MG63 (cell line): Measurements from ENCODE around the gene ABCD2. TPM values are rescaled to one million over a fixed set of nuclear protein-coding genes. Genes with fewer than 3 reads are reported as not detected.
"Not testable (repeated sequence)": the region's sequence is repeated elsewhere in the genome, so short reads cannot be mapped to it uniquely, and the experiment has no call there.

Source experiments
- DNase-seq: peaks from one replicate; pipeline ENCODE4 v3.0.0-alpha.2; 2020
- H3K27me3 ChIP-seq: fragments of 250-450 bp; sonication (Bioruptor Pico); 2 replicates; pipeline ENCODE4 v1.5.1; 2020; ENCODE audit warnings: mild to moderate bottlenecking, moderate library complexity
- H3K36me3 ChIP-seq: fragments of 250-450 bp; sonication (Bioruptor Pico); 2 replicates; pipeline ENCODE4 v1.5.1; 2020; ENCODE audit warnings: mild to moderate bottlenecking, moderate library complexity
- H3K4me3 ChIP-seq: fragments of 250-450 bp; sonication (Bioruptor Pico); 2 replicates; pipeline ENCODE4 v1.5.1; 2020; ENCODE audit warnings: mild to moderate bottlenecking, moderate library complexity
- H3K9me3 ChIP-seq: fragments of 250-450 bp; sonication (Bioruptor Pico); 2 replicates; pipeline ENCODE4 v1.5.1; 2020; ENCODE audit warnings: mild to moderate bottlenecking, moderate library complexity
- total RNA-seq: library from RNA; depleted of rRNA; stranded (reverse); fragments of >200 nt; shearing (Covaris generic); gene quantifications from 2 replicates; pipeline ENCODE4 v1.2.3, GENCODE V29; 2014; ENCODE audit warnings: low replicate concordance

The ABCD2 gene
- total RNA-seq, 1 experiment from 2014 or later, result not detected

DNA sequence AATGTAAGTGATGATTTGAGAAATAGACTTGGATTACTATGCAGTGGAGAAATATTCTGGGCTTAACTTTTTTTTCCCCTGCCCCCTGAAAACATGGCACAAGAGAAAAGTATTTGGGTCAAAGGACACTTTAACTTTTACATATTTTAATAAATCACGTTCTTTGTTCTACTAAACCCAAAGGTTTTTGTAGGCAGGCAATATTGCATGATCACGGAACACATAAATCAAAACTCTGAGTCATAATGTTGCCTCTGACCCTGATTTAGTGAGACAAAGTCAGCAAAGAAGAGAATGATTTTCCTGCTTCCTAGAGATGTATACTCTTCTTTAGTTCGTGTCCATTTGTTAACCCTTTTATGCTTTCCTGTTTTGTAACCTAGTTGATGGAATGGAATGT is 38.0 kb downstream of the ABCD2 start:
- H3K9me3 ChIP-seq, result no peaks in the 10 kb centered on the region
- no peaks in the 10 kb centered on the region for H3K36me3 ChIP-seq
- H3K27me3 ChIP-seq, result no peaks in the 10 kb centered on the region
- H3K4me3 ChIP-seq, result no peak overlapping the region
- no peak for DNase-seq

DNA sequence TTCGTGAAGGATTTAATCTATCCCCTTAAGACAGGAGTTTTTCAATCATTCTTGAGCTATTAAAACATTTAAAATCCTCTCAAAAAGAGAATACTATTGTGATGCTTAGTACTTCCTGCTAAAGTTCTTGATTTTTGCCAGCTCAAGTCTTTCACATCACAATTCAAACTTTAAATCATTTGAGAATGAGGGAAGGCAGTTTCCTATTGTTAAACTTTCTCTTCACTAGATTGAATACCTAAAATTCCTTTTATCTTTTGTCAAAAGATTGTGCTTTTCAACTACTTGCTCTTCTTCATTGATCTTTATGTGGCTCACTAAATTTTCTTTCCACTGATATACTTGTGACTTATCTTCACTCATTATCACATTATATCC is 44.1 kb downstream of the ABCD2 start:
- no peak for DNase-seq
- H3K27me3 ChIP-seq, result no peaks in the 10 kb centered on the region
- H3K36me3 ChIP-seq, result no peaks in the 10 kb centered on the region
- H3K9me3 ChIP-seq, result no peaks in the 10 kb centered on the region
- no peak overlapping the region for H3K4me3 ChIP-seq

DNA sequence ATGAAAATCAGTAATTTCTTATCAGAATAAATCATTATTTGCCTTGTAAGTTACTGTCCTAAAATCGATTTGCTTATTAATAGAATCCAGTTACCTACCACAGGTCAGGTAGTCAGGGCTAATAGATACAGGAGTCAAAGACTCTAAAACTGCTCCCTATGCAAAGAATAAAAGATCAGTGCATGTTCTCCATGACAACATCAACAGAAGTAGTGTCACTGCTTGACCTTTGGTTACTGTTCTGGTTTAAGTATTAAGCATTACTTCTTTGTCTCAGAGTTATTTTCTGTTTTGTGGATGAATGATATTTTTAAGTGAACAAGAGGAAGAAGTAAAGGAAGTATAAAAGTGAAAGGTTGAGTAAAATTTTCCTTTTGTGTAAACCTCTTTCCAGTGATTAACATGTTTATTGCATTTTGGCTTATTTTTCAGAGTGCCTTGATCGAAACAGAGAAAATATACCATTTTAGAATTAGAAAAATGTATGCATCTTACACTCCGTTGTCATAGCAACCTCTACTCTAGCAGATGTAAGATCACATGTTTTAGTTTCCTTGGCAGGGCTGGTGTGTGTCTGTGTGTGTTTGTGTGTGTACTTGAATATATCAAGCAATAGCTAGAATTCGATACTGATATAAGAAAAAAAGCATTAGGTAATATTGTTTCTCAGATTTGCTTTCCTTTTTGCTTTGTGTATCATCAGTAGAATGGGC is 44.7 kb downstream of the ABCD2 start:
- H3K27me3 ChIP-seq, result no peaks in the 10 kb centered on the region
- DNase-seq, result no peak
- no peaks in the 10 kb centered on the region for H3K9me3 ChIP-seq
- no peak overlapping the region for H3K4me3 ChIP-seq
- H3K36me3 ChIP-seq, result no peaks in the 10 kb centered on the region

DNA sequence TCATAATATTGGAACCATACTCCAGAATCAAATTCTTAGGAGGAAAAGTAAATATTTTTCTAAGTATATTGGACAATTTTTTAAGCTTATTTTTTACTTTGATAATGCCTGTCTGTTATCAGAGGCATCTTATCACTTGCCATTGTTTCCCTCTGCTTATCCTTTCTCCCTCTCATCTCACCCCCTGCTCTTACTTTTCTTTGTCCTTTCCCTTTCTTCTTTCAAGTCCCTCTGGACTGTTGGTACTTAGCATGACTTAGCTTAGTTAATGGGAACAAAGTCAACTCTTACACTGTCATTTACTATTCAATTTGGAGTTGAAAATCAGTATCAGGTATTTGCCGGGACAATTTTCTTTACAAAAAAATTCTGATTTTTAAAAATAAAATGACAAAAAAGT is 45.2 kb downstream of the ABCD2 start:
- Histone ChIP-seq H3K9me3 (no peaks in the 10 kb centered on the region), H3K4me3 (no peak overlapping the region), H3K36me3 (no peaks in the 10 kb centered on the region), H3K27me3 (no peaks in the 10 kb centered on the region)
- DNase-seq, result no peak

DNA sequence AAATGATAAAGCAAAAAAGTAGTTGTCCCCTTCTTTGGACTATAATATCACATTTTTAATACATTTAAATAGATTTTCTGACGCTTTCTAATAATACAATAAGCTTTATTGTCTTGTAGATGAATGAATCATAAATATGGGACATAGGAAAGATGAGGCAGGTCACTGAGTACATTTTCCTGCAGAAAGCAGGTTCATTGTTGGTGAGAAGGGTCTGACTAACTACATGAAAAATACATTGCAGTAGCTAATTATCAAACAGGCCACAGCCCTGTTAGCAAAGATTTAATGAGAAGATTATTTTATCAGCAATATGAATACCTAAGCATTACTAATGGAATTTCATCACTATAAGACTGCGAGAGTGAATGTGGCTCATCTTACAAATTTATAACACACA is 45.6 kb downstream of the ABCD2 start:
- Histone ChIP-seq H3K36me3 (no peaks in the 10 kb centered on the region), H3K9me3 (no peaks in the 10 kb centered on the region), H3K27me3 (no peaks in the 10 kb centered on the region), H3K4me3 (no peak overlapping the region)
- DNase-seq, result no peak

DNA sequence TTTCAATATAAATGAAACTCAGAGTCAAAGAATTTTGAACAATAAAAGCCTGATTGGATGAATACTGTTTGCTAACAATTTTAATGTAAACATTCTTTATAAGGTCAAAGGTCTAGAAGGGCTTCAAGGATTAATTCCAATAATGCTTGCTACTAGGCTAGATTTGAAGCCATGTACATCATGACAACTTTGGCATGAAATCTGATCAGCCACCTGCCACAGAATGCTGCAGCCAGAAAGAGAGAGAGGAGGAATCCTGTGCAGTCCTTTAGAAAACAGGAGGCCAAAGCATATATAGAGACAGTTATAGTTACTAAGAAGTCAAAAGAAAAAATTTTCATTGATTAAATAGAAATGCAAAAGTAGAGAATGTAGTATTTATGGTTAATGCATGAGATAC is 47.1 kb downstream of the ABCD2 start:
- Histone ChIP-seq H3K4me3 (no peak overlapping the region), H3K27me3 (no peaks in the 10 kb centered on the region), H3K36me3 (no peaks in the 10 kb centered on the region), H3K9me3 (no peaks in the 10 kb centered on the region)
- DNase-seq, result no peak

DNA sequence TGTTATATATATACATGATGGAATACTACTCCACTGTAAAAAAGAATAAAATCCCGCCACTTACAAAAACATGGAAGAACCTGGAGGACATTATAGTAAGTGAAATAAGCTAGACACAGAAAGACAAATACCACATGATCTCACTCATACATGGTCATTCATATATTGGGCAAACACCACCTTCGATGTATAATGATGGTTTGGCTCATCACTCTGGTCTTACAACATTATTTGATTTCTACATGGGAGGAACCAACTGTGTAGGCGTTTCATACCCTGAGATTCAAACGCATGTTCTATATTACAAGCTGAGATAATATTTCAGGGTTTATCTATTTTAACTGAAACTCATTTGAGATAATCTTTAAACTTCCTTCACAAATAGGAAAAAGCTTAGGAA is 48.3 kb downstream of the ABCD2 start:
- no peaks in the 10 kb centered on the region for H3K27me3 ChIP-seq
- DNase-seq, result no peak
- no peak overlapping the region for H3K4me3 ChIP-seq
- H3K36me3 ChIP-seq, result no peaks in the 10 kb centered on the region
- no peaks in the 10 kb centered on the region for H3K9me3 ChIP-seq

DNA sequence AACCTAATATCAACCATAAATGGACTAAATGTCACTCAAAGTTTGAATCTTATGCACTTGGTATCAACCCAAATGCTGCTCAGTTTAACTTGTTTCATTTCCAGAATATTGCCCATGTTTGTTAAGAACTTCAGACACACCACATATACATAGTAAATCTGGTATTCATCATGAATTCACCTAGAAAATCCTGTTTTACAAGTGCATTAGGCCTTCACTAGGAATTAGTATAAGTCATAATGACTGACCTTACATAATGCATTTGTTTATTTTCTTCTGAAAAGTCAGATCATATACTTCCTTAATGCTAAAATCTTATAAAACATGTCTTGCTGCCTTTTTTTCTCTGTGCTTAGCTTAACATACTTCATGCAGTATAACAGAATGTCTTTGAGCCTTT is 66.1 kb downstream of the ABCD2 start:
- Histone ChIP-seq H3K27me3 (no peaks in the 10 kb centered on the region), H3K36me3 (no peaks in the 10 kb centered on the region), H3K9me3 (no peaks in the 10 kb centered on the region), H3K4me3 (no peak overlapping the region)
- no peak for DNase-seq

DNA sequence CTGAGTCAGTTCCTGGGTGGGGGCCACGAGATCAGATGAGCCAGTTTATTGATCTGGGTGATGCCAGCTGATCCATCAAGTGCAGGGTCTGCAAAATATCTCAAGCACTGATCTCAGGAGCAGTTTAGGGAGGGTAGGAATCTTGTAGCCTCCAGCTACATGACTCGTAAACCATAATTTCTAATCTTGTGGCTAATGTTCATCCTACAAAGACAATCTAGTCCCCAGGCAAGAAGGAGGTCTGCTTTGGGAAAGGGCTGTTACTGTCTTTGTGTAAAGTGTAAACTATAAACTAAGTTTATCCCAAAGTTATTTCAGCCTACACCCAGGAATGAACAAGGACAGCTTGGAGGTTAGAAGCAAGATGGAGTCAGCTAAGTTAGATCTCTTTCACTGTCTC is 75.4 kb downstream of the ABCD2 start:
- not testable (repeated sequence) for H3K27me3 ChIP-seq, H3K9me3 ChIP-seq, H3K36me3 ChIP-seq, H3K4me3 ChIP-seq, DNase-seq

DNA sequence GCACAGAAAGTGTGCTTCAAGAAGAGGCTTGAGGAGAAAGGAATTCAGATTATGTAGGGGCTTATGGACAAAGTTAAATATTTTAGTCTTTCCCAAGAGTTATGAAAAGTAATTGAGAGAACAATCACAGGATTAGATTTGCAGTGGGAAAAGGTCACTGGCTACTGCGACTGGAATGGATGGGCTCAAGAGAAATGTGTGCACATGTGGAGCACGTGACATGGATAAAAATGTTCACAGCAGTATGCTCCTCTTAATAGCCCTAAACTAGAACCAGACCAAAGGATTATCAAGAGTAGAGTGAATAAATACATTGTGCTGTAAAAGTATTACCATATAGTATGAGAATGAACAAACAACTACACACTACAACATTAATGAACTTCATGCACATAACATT is 78.1 kb downstream of the ABCD2 start:
- DNase-seq, result no peak
- Histone ChIP-seq H3K4me3 (no peak overlapping the region), H3K27me3 (no peaks in the 10 kb centered on the region), H3K36me3 (no peaks in the 10 kb centered on the region), H3K9me3 (no peaks in the 10 kb centered on the region)

DNA sequence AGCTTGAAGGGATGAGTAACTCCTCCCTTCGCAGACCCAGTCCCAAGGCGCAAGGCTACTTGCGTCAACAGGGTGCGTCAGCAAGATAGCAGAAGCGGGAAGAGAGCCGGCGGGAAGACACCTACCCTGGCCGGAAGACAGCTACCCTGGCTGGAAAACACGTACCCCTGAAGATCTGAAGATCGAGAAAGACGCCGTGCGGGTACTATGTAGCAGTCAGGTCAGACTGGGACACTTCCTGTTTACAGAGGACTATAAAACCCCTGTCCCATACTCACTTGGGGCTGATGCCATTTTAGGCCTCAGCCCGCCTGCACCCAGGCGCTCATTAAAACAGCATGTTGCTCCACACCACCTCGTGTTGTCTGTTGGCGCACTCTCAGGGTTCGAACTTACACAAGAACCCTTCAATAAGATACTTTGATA is 80.9 kb downstream of the ABCD2 start:
- H3K9me3 ChIP-seq, result no peaks in the 10 kb centered on the region
- H3K36me3 ChIP-seq, result no peaks in the 10 kb centered on the region
- H3K4me3 ChIP-seq, result no peak overlapping the region
- no peaks in the 10 kb centered on the region for H3K27me3 ChIP-seq
- DNase-seq, result no peak

DNA sequence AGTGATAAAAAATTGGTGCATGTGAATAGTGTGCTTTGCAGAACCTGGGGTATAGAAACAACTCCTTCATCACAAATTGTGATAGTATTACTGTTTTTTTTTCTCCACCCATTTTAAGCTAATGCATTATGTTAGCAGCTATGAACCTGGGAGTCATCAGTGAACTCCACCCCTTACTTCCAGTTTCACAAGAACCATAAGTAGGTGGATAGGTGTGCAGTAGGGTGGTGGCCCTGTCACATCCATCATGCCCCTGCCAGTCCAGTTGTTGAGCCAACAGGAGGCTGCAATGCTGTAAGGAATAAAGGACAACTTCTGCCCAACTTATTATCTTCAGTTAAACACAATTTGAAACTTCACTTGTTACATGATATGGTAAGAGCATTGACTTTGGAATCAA is 85.7 kb downstream of the ABCD2 start:
- H3K36me3 ChIP-seq, result no peaks in the 10 kb centered on the region
- no peaks in the 10 kb centered on the region for H3K27me3 ChIP-seq
- DNase-seq, result no peak
- H3K4me3 ChIP-seq, result no peak overlapping the region
- no peaks in the 10 kb centered on the region for H3K9me3 ChIP-seq

DNA sequence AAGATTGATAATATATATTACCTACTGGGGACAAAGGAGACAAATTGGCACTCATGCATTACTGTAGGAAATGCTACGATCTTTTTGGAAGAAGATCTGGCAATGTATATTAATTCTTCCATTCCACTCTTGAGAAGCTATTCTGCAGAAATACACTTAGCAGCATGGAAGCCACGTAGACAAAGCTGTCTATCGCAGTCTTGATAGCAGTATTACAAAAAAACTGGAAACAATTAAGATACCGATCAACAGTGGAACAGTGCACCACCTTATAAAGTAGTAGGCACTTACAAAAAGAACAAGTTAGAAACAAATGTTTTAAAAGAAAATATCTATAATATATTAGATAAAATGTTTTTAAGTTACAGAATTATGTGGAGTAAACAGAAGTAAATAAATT is 87.2 kb downstream of the ABCD2 start:
- H3K4me3 ChIP-seq, result no peak overlapping the region
- no peaks in the 10 kb centered on the region for H3K27me3 ChIP-seq
- DNase-seq, result no peak
- no peaks in the 10 kb centered on the region for H3K36me3 ChIP-seq
- H3K9me3 ChIP-seq, result no peaks in the 10 kb centered on the region

DNA sequence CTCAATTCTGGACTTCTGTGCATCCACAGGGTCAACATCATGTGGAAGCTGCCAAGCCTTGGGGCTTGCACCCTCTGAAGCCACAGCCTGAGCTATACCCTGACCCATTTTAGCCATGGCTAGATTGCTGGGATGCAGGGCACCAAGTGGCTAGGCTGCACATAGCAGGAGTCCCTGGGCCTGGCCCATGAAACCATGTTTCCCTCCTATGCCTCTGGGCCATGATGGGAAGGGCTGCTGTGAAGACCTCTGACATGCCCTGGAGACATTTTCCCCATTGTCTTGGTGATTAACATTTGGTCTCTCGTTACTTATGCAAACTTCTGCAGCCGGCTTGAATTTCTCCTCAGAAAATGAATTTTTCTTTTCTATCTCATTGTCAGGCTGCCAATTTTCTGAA is 92.6 kb downstream of the ABCD2 start:
- no peaks in the 10 kb centered on the region for H3K36me3 ChIP-seq
- no peaks in the 10 kb centered on the region for H3K27me3 ChIP-seq
- H3K9me3 ChIP-seq, result no peaks in the 10 kb centered on the region
- DNase-seq, result no peak
- H3K4me3 ChIP-seq, result no peak overlapping the region

DNA sequence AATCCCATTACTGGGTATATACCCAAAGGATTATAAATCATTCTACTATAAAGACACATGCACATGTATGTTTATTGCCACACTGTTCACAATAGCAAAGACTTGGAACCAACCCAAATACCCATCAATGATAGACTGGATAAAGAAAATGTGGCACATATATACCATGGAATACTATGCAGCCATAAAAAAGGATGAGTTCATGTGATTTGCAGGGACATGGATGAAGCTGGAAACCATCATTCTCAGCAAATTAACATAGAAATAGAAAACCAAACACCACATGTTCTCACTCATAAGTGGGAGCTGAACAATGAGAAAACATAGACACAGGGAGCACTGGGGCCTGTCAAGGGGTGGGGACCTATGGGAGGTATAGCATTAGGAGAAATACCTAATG is 97.4 kb downstream of the ABCD2 start:
- H3K27me3 ChIP-seq, result not testable (repeated sequence)

DNA sequence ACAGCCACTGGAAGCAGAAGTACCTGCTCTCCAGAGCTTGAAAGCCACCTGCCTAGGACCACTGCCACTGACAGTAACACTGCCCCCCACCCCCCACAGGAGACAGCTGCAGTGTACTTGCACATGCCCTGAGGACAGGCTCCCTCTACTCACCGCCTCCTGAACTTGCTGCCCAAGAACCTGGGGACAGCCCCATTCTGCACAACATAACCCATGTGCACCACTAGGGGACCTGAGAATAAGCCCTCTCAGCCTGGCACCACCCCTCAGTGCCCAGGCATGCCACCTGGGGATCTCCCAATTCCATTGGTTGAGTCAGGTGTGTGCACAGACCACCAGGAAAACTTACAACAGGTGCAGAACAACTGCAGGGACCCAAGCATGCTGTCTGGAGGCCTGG is 109.6 kb downstream of the ABCD2 start:
- Histone ChIP-seq H3K9me3 (no peaks in the 10 kb centered on the region), H3K27me3 (no peaks in the 10 kb centered on the region), H3K36me3 (no peaks in the 10 kb centered on the region), H3K4me3 (no peak overlapping the region)
- no peak for DNase-seq

More for the DNA sequence above, 97.4 kb downstream of the ABCD2 start:
- not testable (repeated sequence) for H3K36me3 ChIP-seq, H3K4me3 ChIP-seq, H3K9me3 ChIP-seq, DNase-seq

DNA sequence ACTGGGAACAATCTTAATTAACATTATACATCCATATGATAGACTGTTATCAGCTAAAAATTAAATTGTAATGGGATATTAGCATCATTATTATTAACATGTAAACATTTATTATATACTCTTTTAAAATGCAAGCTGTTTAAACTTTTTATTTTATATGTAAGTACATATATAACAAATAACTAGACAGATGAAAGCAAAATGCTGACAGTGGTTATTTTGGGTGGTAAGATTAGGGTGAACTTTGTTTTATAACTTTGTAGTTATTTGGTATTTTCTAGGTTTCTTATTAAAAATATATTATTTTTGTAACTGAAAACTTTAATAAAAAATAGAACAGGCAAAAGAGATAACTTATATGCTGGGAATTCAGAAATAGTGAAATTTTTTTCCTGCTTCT is 114.0 kb downstream of the ABCD2 start:
- Histone ChIP-seq H3K4me3 (no peak overlapping the region), H3K9me3 (no peaks in the 10 kb centered on the region), H3K27me3 (no peaks in the 10 kb centered on the region), H3K36me3 (no peaks in the 10 kb centered on the region)
- DNase-seq, result no peak

DNA sequence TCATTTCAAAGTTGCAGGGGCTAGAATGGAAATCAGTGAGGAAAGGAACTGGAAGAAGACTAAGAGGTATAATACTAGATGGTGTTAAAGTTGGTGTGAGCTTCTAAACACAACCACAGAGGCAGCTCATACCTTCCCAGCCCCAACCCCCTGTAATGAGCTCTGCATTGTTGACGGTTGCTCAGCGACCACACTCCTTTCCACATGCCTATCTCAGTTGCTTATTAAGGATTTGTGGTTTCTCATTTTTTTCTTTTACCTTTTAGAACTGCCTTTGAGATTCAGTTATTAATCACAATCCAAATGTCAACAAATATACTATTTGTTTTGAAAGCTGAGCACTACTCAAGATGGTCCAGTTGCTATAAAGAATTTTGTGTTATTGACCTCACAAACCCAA is 114.6 kb downstream of the ABCD2 start:
- Histone ChIP-seq H3K4me3 (no peak overlapping the region), H3K27me3 (no peaks in the 10 kb centered on the region), H3K9me3 (no peaks in the 10 kb centered on the region), H3K36me3 (no peaks in the 10 kb centered on the region)
- no peak for DNase-seq

DNA sequence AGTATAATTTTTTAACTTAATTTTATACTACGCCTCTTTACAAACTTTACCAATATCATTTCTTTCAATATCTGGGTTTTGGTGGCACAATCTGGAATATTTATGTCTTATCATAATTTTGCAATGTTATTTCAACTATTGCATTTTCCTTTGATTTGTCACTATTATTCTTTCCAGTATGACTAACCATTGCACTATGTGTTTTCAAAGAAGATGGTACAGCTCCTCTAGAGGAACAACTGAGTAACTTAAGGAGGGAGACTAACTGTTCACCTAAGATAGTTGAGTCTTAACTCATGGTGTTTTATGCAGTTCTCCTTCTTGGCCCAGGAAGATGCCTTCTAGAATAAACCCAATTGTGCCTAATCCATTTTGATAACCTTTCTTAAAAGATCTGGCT is 116.2 kb downstream of the ABCD2 start:
- H3K27me3 ChIP-seq, result no peaks in the 10 kb centered on the region
- H3K4me3 ChIP-seq, result no peak overlapping the region
- H3K36me3 ChIP-seq, result no peaks in the 10 kb centered on the region
- no peaks in the 10 kb centered on the region for H3K9me3 ChIP-seq
- no peak for DNase-seq
